Choroid plexus epithelial cell (primary cell): Measurements from ENCODE around the gene MAP3K4.

Experiments
- DNase-seq: peaks from one replicate; pipeline ENCODE4 v3.0.0-alpha.2; 2010; ENCODE audit warnings: low read depth
- H3K4me3 ChIP-seq: 2 replicates; pipeline ENCODE4 v1.5.1; 2011; ENCODE audit warnings: low read depth, mild to moderate bottlenecking, control low read depth, low read length, moderate library complexity
- CTCF ChIP-seq: conservative IDR thresholded peaks from 2 replicates; pipeline ENCODE4 v1.5.1; 2011; ENCODE audit warnings: low read depth, mild to moderate bottlenecking, control low read depth, inconsistent platforms, low read length, moderate library complexity

The MAP3K4 gene

GRCh38 chr6:161066511-161066910, 74.9 kb downstream of the MAP3K4 start:
- no peak for TF ChIP-seq CTCF
- H3K4me3 ChIP-seq = no peak overlapping the region
- DNase-seq = no peak

GRCh38 chr6:161067749-161068148, 76.2 kb downstream of the MAP3K4 start:
- H3K4me3 ChIP-seq = no peak overlapping the region
- DNase-seq = no peak
- no peak for TF ChIP-seq CTCF

- no peak for DNase-seq
- TF ChIP-seq CTCF = no peak
- H3K4me3 ChIP-seq = no peak overlapping the region
Measured at GRCh38 chr6:161068321-161068741, 76.8 kb downstream of the MAP3K4 start.

DNA sequence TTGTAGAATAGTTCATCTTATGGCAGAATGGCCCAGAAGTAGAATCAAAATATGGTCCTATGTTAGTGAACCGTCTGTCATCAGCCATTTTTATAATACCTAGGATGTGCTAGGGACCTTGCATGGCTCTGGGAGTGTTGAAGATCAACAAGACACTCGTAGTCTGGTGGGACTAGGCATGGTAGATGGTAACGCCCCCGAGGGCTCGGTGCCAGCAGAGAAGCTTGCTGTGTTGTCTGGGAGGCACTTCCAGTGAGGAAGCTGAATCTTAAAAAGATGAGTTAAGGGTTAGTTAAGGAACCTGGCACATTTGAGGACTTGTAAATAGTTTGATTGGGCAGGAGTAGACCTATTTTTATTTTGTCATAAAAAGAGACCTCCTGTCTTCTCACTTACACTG, 82.4 kb downstream of the MAP3K4 start:
- no peak overlapping the region for H3K4me3 ChIP-seq
- TF ChIP-seq CTCF = no peak
- DNase-seq = no peak

- no peak for DNase-seq
- H3K4me3 ChIP-seq = no peak overlapping the region
- no peak for TF ChIP-seq CTCF
Measured at GRCh38 chr6:161074496-161075121, 83.0 kb downstream of the MAP3K4 start.

DNA sequence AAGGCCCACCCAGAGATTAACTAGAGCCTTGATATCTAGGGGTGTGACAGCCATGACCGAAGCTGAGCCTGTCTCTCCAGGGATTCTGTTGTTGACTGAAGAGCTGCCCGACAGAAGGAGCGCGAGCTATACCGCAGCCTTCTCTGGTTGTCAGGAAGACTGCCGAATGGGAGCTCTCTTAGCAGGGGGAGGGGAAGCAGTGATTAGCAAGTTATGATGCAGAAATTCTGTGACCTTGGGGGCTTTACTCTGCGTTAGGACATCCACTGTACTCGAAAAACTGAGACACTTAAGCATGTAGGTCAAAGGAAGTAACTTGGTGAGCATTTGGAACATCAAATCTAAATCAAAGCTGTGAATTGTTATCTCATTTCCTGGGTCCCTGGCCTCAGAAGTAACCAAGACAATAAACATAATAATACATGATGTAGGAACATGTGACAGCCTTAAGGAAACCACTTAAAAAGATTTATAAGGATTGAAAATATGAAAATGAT, 84.7 kb downstream of the MAP3K4 start:
- peak; percentile 34 for DNase-seq
- H3K4me3 ChIP-seq = no peak overlapping the region
- TF ChIP-seq CTCF = no peak
